GM12878 (cell line): Measurements from ENCODE around the gene SLC25A13. TPM values are rescaled to one million over a fixed set of nuclear protein-coding genes. Genes with fewer than 3 reads are reported as not detected.

Experiments
- microRNA counts: library from miRNA; unstranded; fragments of <30 nt; microRNA quantifications from one replicate; lab custom pipeline; 2016
- microRNA-seq: library from miRNA; unstranded; fragments of <30 nt; microRNA quantifications from one replicate; pipeline ENCODE4, GENCODE V29; 2018
- polyA plus RNA-seq, 11 experiments: library from polyadenylated mRNA; depleted of rRNA in 4 of 11; unstranded in 6 of 11; stranded (reverse) in 5 of 11; fragments of >200 nt; fragmentation: Nextera tagmentation in 4 of 11; fragmentation: Illumina TruSeq in 1 of 11; extraction: Ambion mirVana in 4 of 11; extraction: Trizol in 1 of 11; gene quantifications; 1 replicate in 1 of 11; 2 replicates in 10 of 11; pipeline versions ENCODE4 v1.2.1 to v1.2.3, GENCODE V29; 2011 to 2016; ENCODE audit warnings: inconsistent platforms in 2 of 11, missing spikeins in 2 of 11, low read depth in 1 of 11
- small RNA-seq: library from RNA; depleted of rRNA; stranded (forward); fragments of <200 nt; gene quantifications from one replicate; pipeline ENCODE3, GENCODE V24; 2014
- total RNA-seq, 4 experiments: library from RNA; depleted of rRNA in 3 of 4; stranded (reverse); fragments of >200 nt in 3 of 4; fragmentation: Illumina TruSeq in 1 of 4; extraction: Trizol in 1 of 4; gene quantifications; 2 replicates each; pipeline versions ENCODE4 v1.2.1 to v1.2.3, GENCODE V29; 2013 to 2021

Gene SLC25A13
- total and polyA plus RNA-seq, 10 of the 15 experiments (the other 5 are each of a cell fraction or from before 2014, with no cell fraction given): 7.0 to 24.7 (median 18.6) TPM

MicroRNAs within 50 kb of the gene (microRNA counts, 767-probe panel; counts per million panel counts)
- microRNA hsa-miR-591 (lab: Ali Mortazavi, UCI): 784 counts per million, percentile 18 among the panel's probes with 10 or more counts

Small RNAs within 50 kb of the gene (microRNA-seq; reads per million reads assigned to microRNA genes)
- gene MIR591: not detected

Small RNAs within 50 kb of the gene (small RNA-seq; reads per million reads assigned to genes)
- gene AC084368.1 (not detected), gene MIR591 (not detected), gene RNU6-364P (not detected), gene RNU6-532P (not detected)
